CD1c-positive myeloid dendritic cell (primary cell): ENCODE data around the gene ITGA4.

Experiments used
- DNase-seq: peaks from one replicate; pipeline ENCODE4 v3.0.0-alpha.2; 2016; ENCODE audit errors: extremely low spot score

ITGA4 gene

DNA sequence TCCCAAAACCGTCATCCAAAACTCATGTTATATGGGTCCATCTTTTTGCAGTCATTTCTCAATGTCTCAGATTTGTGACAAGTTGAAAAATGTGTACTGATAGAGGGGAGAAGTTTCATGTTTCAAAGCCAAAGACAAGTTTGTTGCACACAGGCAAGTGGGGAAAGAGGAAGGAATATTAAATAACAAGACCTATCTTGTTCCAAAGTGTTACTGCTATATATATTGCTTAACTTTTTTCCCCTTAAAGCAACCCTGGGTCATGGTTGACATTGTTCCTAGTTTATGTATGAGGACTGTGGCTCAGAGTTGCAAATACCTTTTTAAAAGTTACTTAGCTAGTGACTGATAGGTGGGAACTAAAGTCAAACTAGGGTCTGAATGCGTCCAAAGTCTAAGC is 1.7 kb downstream of the ITGA4 start:
- no peak for DNase-seq

DNA sequence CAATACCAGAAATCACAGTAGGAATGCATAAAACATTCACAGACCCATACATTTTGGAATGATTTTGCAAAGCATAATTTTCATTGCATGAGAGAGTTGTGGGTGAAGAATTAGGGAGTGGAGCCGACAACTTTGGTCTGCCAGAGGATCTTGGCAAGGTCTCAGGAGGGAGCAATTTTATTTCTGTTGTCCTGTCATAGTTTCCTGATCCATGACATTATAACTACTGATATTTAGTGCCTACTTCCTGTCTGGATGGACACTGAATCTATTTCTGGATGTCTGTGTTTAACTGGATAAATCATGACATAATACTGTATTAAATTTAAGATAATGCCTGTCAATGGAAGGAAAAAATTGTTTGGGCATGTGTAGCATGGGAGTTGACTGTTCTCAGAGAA is 2.4 kb downstream of the ITGA4 start:
- no peak for DNase-seq

DNA sequence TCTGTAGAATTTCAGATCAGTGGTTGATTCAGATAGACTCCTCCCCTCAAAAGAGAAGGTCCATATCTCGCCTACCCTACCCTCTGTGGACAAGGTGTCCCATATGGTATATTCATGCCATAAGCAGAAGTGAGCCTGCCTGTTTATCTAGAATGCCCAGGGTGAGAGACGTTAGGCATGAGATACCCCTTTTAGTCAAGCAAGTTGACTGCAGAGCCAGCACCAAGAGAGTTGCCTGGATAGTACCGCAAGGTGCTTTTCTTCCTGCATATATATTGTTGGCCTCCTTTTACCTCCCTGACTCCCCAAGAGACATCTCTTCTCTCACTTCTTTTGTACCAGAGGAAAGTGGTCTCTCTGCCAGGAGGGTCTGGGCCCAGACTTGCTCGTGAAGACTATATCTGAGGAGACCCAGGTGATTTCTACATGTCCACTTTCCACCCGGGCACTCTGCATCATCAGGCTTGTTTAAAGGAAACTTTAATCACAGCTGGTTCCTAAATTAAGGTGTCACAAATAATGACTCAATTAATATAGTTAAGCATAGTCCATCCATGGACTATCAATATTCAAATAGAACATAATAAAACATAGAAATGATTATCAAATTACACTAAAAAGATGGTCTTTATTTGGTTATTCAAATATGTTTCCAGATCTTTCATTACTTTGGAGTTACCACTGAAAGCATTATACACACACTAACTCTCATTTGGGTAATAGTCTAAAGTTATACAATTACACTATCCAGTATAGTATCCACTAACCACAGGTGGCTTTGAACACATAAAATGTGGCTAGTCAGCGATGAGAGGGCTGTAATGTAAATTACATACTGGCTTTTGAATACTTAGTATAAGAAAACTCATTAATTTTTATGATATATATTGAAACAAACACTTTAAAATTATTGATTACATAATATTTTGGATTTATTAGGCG is 4.1 kb downstream of the ITGA4 start:
- DNase-seq: no peak

DNA sequence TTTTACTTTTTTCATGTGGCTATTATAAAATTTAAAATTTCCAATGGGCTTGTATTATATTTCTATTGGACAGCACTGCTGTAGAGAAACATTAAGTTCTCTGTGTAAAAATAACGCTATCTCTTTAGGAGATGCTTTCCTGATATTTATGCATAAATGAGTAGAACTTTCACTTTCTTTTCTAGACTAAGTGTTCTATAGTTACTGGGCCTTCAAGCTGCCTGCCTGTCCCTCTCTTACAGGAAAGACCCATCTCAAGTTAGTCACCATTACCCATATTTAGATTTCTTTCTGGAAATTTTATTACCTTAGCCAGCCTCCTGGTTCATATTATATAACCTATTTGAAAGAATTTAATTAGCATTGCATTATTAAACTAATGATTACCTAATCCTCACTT is 4.8 kb downstream of the ITGA4 start:
- no peak for DNase-seq

DNA sequence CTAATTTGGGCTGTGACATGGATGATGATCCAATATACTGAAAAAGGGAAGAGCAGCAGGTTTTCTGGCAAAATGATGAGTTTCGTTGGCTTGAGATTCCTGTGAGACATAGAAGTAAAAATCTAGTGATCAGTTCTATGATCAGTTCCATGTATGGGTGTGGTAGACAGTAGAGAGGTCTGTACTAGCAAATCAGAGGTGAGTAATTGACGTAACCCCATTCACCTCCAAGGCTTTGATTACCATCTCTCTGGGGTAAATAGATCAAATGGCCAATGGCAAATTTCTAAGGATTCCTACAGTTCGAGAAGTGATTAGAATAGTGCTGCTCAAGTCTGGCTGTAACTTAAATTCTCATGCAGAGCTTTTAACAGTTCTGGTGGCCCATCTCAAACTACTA is 6.4 kb downstream of the ITGA4 start:
- DNase-seq: no peak

DNA sequence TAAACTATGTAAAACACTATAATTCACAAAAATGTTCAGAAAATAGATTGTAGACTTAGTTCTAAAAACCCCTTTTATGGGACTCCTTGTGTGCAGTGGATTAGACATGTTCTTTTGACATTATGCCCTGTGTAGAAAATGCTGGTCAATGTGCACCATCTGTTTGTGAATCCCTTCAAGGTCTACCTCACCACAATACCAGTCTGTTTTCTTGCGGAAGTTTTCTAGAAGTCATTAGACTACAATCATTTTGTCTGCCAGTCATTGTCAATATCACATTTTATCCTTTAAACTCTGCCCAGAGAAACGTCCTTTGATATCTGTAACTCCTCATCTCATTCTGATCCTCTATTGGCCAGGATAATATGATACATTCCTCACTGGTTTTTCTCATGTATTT is 7.8 kb downstream of the ITGA4 start:
- no peak for DNase-seq

DNA sequence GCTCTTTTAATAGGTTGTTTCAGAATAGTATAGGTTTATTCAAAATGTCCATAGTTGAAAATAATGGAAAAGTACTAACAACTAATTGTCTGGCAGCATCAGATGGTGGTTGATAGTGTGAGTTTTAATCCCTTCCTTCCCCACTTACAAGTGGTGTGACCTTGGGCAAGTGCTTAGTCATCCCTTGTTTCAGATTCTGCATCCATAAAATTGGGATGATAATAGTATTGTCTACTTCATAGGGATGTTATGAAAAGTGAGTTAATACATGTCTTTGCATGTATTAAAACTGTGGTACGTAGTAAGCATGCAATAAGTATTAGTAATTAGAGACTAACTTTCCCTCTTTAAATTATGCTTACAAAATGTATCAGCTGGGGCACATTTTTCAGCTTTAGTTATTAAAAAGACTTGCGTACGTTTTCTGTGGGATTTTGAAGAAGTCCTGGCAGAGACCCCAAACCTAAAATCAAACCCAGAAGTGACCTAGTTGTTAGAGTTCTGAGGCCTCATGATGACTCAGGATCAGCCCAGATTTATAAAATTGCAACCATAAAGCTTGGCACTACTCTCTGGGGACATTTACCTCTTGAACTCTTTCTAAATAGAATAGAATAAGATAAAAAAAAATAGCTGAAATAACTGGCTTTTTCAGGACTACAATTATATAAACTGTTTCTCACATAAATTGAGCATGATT is 8.6 kb downstream of the ITGA4 start:
- no peak for DNase-seq

DNA sequence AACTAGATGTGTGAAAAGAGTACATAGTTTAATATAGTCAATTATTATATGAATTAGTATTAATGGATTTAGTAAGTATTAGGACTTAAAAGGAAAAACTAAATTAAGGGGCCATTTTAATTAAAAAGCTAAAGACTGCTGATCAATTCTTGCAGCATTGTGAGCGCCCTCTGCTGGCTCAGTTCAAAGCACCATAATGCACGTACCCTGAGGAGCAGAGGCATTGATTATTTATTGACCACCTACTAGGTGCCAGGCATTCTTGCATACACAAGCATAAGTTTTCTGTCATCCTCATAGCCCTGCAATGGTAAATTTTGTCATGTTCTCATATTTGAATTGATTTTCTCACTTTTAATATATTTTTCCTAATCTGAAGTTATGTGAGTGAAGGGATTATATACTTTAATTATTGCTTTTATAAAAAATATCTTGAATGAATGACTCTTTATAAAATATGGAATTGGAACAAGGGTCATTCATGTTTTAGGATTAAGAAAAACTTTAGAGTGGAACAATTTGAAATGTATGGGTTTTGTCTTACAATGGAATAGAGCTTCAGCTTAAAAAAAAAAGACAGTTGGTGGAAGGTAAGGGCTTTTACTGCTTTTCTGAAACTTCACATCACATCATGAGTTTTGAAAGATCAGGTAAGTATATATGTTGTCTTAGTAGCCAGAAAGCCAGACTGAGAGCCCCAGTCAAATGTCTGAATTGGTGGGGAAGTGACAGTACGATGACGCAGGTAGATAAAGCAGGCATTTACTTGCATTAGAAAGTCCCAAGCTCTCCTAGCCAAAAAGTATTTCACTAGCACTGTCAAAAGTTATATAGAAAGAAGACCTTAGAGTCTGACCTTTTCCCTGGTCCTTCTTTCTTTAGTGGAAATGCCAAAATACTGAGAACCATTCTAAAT is 9.7 kb downstream of the ITGA4 start:
- DNase-seq: peak; percentile 81

DNA sequence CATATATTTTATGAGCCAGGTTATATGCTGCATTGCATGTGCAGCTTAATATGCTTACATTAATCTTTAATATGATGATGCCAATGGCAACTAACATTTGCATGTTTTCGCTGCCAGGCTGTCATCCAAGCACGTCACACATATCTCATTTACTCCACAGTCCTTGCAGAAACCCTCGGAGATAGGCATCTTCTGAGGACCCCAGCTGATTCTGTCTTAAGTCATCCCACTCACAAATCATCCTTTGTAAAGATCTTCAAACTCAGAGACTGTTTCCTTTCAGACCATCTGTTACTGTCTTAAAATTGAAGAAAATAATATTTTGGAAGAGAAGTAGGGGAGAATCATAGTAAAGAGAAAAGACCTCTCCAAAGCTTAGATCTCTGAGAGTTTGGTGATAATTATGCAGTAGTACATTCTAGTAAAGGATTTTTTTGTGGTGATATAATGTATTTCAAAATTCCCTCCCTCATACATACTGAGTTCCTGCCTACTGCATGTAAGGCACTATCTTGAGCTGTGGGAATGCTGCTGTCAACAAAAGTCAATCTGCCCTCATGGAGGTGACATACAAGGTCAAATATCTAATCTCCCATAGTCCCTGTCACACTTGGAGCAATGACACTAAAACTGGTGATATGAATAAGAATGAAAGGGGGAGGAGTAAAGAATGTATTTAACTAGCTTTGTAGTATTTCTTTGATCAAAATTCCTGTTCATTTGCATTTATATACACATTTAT is 11.0 kb downstream of the ITGA4 start:
- DNase-seq: no peak

DNA sequence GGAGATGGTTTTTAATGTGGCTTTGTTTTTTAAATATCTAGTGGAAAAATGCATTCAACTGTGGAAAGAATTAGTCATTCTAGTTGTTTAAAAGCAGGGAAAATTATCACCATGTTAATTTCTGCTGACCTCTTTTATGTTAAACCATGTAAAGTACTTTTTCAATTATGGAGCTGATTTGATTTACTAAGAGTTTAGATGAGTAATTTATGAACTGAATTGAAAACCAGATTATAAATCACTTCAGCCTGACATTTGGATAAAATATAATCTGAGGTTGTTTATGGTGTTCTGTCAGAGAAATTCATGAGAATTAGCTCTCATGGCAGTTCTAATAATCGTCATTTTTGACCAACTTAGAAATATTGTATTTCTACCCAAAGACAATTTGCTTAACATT is 11.6 kb downstream of the ITGA4 start:
- DNase-seq: no peak

DNA sequence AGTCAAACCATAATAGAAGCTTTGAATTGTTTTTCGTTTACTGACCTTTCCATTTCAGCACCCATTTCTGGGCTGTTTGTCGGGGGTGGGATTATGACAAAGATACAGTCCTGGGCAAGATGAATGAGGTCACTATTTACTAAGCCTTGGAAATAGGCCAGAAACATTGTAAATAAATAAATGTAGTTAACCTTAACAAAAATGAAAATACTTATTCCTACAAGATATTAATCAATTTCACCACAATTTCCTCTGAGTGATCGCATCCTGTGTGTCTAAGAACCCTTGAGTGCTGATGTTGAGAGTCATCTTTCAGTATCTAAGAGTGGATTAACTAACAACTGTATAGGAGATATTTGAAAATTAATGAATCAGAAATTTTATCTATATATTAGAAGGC is 14.0 kb downstream of the ITGA4 start:
- DNase-seq: no peak

DNA sequence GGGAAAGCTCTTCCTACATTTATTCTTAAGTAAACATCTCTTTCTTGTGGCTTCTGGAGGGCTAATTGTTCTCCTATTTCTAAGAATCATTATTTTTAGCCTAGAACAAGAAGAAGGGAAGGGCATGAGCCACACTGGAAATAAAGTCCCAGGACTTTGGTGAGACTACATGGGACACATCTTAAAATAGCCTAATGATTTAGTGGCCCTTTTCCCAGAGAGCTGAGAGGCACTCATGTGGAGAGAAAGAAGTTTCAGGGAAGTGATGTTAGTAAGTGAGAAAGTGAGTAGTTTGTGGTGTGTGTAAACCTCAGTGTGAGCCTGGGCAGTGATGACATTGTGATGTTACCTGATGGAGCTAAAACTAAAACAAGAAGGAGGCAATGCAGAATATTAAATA is 14.6 kb downstream of the ITGA4 start:
- DNase-seq: no peak

DNA sequence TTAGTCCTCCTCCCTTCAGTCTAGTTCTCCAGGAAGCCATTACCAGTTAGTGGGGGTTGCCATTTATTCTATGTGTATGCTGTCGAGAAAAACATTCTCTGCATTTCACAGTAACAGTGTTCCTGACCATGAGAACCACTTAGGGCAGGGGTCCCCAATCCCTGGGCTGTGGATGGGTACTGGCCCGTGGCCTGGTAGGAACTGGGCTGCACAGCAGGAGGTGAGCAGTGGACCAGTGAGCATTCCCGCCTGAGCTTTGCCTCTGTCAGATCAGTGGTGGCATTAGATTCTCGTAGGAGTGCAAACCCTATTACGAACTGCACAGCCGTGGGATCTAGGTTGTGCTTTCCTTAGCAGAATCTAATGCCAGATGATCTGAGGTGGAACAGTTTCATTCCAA is 15.8 kb downstream of the ITGA4 start:
- no peak for DNase-seq

DNA sequence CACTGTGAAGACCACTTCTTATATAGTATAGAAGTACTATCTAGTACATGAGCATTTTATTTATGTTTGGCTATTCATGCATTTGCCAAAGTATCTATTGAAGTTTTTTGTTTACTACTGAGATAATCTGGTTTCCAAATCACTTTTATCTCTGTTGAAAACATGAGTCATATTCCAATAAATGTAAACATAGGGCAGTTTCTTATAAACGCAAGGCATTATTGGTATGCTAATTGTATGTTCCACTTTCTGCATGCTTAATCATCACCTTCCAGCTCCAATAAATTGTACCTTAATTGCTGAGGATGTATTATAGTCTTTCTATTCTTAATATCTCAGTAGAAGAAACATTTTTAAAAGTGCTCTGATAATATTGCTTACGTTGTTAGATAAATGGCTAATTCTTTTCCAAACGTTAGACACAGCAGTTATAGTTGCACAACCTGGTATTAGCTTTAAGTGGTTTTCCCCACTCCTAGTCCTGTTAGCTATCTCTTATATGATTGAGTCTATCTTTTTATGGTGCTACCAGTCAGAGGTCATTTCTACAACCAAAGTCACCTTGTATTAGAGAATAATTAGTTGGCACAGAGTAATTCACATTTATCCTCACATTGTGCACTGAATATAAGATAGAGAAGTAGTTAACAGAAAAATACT is 17.2 kb downstream of the ITGA4 start:
- DNase-seq: no peak

DNA sequence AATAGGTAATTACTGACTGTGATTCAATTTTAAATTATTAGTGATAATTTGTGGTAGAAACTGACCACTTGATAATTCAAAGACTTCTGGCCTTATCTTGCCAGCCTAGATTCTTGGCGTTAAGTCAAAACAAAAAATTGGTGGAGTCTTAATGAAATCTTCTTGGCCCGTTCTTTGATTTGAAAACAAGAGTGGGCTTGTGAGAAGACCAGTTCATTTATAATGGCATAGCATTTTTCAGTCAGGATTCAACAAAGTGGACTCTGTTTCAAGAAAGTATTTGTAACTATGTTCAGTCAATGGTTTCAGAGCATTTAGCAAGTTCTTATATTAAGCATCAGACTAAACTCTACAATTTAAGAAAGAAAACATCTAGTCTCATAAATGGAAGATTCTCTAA is 26.0 kb downstream of the ITGA4 start:
- DNase-seq: no peak

DNA sequence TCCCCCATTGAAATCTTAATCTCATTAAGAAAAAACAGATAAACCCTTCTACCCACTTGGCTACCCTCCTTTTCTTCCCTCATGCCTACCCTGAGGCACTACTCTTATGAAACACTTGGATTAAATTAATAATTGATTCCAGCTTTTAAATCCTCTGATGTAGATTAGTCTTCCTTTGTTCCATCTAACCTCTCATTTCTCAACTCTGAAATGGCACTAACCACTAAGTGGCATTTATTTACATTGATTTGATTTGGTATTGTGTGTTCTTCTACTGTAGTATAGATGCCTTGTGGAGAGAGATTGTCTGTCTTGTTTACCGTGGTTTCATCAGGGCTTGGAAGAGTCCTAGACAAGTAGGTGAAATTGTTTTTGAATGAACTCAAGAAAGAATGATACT is 26.7 kb downstream of the ITGA4 start:
- no peak for DNase-seq

DNA sequence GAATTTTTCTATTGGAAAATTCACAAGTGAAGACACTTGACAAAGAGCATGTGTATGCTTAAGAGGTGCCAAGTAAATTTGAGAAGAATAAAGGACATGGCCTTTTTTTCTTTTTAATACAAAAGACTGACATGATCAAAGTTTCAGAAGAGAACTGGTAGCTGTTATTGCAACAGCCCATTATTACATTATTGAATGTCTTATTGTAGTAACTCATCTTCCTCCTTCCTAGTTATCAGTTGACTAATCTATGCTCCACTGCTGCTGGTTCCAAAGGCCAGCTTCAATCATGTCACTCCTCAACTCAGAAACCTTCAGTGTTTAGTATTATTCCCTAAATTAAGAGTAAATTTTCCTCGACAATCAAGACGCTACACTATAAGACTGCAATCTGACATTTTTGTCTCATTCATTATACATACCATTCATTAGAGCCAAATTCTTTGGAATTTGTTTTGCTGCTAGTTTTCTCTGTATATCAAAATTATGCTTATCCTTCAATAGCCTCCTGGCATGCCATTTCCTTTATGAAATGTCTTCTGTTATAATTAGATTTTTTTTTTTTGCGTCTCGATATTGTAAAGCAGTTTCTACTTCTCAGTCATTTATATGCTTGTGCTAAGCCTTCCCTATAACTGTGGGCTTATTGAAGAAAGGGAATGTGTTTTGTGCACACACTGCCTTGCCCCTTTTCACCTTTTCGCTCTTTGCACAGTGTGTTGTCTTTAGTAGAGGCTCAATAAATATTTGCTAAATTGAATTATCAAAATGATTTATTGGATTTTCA is 27.9 kb downstream of the ITGA4 start:
- DNase-seq: no peak

DNA sequence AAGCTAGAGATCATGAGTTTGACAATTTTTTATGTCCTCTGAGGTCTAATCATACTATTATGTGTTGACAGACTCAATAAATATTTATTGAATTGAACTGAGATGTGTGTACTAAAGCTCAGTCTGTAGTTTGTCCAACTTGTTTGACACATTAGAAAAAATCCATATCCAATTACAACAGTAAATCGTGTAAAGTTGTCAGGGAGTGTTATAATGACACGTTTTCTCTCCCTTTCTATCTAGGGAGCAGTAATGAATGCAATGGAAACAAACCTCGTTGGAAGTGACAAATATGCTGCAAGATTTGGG is 28.4 kb downstream of the ITGA4 start:
- no peak for DNase-seq

DNA sequence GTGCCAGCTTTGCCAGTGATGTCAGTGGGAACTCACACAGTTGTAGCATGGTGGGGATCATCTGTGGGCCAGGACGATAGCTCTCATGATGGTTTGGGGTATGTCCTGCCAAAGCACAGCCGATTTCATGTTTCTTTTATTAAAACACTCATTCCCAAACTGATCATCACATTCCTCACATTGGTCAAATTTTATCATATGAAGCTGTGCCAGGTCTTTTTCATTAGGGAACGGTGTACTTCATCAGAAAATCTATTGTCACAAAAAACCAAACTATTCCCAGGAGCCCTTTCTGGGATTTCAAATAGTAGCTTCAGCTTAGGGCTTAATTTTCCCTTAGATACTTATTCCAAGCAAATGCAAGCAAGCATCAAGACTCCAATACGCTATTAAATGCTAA is 42.0 kb downstream of the ITGA4 start:
- no peak for DNase-seq

DNA sequence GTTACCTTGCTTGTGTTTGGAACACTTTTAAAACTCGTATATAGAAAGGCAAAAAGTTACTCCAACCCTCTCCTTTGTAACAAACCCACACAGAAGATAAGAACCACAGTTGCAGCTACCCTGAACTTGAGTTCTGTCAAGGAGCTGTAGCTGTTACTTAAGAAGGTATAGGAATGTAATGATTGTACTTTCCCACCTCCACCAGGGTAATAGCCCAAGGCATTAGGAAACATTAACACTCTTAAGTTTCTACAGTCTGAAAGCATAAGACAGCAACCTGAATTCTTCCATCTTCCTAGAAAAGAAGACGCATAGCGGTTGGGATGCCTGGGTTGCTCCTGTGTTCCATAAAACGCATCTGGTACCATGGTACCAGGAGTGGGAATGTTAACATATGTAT is 43.0 kb downstream of the ITGA4 start:
- DNase-seq: no peak
